Glomerular endothelial cell (primary cell): ENCODE results near the gene CWF19L1. TPM values are rescaled to one million over a fixed set of nuclear protein-coding genes. Genes with fewer than 3 reads are reported as not detected.

ENCODE experiments used
- DNase-seq: peaks from one replicate; pipeline ENCODE4 v3.0.0-alpha.2; 2011; ENCODE audit warnings: low read depth, low spot score; ENCODE audit errors: extremely low read depth
- total RNA-seq: library from RNA; depleted of rRNA; stranded (reverse); fragments of >200 nt; gene quantifications from 2 replicates; pipeline ENCODE4 v1.2.3, GENCODE V29; 2015

The CWF19L1 gene
- total RNA-seq, 1 donor from 2014 or later: 14.2 TPM

- no peak for DNase-seq
Observed at GRCh38 chr10:100254191-100254590, 13.2 kb downstream of the CWF19L1 start.

DNA sequence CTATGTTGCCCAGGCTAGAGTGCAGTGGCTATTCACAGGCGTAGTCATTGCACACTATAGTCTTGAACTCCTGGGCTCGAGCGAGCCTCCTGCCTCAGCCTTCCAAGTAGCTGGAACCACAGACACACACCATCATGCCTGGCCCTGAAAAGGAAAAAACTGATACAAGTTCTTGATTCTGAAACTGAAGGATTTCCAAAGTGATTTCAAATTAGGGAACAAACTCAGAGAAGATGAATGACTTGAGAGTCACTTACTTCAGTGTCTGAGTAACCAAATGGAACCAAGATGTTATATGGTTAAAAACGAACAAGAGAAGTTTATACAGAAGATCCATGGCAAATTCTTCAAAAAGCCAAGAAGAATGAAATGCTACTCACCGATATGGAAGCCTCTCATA is 14.4 kb downstream of the CWF19L1 start:
- DNase-seq: no peak

DNA sequence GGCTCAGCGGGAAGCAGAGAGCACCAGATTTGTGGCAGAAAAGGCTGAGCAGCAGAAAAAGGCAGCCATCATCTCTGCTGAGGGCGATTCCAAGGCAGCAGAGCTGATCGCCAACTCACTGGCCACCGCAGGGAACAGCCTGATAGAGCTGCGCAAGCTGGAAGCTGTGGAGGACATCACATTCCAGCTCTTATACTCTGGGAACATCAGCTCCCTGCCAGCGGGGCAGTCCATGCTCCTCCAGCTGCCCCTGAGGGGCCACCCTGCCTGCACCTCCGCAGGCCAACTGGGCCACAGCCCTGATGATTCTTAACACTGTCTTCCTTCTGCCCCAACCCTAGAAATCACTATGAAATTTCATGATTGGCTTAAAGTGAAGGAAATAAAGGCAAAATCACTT is 18.6 kb downstream of the CWF19L1 start:
- DNase-seq: no peak

- no peak for DNase-seq
Observed at GRCh38 chr10:100245484-100246220, 21.8 kb downstream of the CWF19L1 start.

DNA sequence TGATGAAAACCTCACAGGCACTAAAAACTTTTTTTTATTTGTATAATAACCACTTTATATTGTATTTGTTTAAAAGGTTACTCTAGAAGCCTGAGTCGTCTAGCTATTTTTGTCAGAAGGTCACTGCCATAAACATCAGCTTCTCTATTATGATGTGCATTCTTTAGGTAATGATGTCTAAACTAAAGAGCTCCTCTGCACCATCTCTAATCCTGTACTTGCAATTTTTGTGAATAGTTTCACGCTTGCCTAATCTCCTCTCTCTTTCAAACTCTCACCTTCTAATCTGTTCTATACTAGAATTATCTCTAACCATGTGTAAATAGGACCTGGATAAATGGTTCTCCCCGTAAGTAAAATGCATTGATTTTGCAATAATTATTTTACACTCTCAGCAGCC is 27.6 kb downstream of the CWF19L1 start:
- no peak for DNase-seq

- DNase-seq: no peak
Observed at GRCh38 chr10:100238429-100238828, 29.0 kb downstream of the CWF19L1 start.

GRCh38 chr10:100232101-100232500 is 35.3 kb downstream of the CWF19L1 start:
- no peak for DNase-seq

DNA sequence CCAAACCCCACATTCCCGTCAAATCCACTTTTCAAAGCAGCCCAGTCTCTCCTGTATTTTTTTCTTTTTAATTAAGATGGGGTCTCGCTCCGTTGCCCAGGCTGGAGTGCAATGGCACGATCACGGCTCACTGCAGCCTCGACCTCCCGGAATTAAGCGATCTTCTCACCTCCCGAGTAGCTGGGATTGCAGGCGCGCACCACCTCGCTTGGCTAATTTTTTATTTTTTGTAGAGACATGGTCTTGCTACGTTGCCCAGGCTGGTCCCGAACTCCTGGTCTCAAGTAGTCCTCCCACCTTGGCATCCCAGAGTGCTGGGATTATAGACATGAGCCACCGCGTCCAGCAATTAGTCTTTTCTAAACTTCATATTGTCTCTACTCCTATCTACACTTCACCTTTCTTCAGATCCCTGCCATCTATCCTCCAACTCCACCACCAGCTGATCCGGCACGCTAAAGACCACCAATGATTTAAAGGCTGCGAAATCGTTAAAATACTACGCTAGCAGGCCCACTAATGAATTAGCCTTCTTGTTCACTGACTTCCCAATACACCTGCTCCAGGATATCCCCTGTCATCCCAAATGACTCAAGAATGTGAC is 37.5 kb downstream of the CWF19L1 start:
- no peak for DNase-seq

DNA sequence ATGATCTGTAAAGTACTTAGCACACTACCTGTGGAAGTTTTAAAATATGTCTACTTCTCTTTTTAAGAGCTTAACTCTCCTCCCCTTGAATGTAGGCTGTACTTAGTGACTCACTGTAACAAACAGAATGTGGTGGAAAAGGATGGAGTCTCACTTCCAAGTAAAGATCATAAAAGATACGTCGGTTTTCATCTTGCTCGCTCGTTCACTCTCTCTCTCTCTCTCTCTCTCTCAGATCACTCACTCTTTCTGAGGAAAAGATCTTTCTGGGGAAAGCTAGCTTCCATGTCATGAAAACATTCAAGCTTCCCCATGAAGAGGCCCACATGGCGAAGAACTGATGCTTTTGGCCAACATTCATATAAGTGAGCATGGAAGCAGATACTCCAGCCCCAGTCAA is 43.6 kb downstream of the CWF19L1 start:
- no peak for DNase-seq

DNA sequence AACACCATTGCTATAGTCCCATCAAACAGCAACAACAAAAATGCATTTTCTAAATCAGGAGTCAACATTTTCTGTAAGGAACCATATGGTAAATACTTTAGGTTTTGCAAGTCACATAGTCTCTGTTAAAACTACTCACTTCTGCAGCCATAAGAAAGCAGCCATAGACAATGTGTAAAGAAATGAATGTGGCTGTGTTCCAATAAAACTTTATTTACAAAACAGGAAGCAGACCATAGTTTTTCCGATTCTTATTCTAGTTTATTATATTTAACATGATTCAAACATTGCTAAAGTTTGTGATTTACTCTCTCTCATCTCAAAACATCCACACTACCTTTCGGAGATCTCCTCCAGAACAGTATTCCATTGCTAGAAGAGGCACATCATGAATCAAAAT is 44.9 kb downstream of the CWF19L1 start:
- no peak for DNase-seq

DNA sequence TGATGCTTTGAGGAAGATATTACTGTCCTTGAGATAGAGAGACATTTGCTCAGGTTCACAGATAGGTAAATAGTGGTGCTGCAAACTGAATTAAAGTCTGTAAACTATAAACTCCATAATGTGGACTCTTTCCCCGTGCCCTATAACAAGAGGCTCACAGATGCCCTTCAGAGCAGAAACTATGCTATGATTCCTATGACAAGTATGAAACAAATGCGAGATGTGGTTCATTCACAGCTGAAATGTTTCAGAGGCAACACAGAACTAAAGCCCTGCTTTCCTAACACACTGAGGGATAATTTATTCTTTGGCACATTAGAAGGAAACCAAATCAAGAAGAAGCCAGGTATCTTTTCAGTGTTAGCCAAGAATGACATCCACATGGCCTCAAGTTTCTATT is 51.4 kb downstream of the CWF19L1 start:
- DNase-seq: no peak

GRCh38 chr10:100209303-100209702 is 58.1 kb downstream of the CWF19L1 start:
- DNase-seq: no peak

- no peak for DNase-seq
Observed at GRCh38 chr10:100208276-100208675, 59.2 kb downstream of the CWF19L1 start.

DNA sequence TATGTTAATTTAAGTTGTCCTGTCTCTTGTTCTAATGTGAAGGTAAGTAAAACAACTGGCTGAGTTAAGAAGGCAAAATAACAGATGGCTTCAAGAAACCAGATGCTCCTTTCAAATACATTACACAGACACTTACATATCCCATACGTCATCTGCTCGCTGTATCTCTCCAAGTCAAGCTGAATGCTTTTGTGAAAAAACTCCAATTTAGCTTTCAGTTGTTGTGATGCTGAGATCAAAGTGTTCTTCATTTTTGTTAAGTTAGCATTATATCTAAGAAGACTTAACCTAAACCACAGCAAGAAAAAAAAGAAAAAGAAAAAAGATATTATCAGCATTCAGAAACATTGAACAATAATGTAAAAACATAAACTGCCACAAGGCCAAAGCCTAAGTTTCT is 63.1 kb downstream of the CWF19L1 start:
- no peak for DNase-seq

DNA sequence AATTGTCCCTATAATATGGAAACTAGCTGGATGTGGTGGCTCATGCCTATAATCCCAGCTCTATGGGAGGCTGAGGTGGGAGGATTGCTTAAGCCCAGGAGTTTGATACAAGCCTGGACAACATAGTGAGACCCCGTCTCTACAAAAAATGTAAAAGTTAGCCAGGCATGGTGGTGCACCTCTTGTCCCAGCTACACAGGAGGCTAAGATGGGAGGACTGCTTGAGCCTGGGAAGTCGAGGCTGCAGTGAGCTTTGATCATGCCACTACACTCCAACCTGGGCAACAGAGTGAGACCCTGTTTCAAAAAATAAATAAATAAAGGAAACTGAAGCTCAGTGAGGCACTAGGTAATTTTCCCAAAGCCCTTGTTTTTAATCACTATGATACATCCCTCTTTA is 65.9 kb downstream of the CWF19L1 start:
- no peak for DNase-seq

DNA sequence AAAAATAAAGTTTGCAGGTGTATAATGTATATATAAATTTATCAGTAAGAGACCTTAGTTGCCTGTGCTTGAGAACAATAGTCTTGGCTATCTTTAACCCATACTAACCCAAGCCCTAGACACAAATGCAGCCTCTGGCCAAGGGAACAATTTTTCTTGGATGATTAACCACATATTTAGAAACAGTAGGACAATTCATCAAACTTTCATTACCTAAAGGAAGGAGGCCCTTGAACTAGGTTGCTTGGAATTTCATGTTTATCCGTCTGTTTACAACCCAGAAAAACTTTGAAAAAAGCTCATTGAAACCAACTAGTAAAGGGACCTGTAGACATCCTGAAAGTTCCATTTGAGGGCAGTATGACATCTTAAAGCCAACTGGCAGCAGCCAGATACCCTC is 72.7 kb downstream of the CWF19L1 start:
- DNase-seq: no peak

DNA sequence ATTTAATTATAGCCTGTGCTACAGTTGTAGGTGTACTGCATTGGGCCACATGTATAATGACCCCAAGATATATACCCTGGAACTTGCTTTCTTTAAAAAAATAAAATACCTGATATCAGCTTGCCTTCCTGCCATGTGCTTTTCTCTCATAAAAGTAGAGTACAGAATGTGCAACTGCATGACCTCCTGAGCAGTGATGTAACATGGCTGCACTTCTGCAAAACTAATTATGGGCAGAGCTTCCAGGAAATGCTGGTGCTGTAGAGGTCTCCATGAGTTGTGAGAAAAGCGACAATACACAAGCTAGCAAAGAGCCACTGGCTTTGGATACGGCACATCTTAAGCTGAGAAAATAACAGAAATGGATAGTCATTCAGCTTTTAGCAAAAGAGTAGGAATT is 75.1 kb downstream of the CWF19L1 start:
- DNase-seq: no peak

DNA sequence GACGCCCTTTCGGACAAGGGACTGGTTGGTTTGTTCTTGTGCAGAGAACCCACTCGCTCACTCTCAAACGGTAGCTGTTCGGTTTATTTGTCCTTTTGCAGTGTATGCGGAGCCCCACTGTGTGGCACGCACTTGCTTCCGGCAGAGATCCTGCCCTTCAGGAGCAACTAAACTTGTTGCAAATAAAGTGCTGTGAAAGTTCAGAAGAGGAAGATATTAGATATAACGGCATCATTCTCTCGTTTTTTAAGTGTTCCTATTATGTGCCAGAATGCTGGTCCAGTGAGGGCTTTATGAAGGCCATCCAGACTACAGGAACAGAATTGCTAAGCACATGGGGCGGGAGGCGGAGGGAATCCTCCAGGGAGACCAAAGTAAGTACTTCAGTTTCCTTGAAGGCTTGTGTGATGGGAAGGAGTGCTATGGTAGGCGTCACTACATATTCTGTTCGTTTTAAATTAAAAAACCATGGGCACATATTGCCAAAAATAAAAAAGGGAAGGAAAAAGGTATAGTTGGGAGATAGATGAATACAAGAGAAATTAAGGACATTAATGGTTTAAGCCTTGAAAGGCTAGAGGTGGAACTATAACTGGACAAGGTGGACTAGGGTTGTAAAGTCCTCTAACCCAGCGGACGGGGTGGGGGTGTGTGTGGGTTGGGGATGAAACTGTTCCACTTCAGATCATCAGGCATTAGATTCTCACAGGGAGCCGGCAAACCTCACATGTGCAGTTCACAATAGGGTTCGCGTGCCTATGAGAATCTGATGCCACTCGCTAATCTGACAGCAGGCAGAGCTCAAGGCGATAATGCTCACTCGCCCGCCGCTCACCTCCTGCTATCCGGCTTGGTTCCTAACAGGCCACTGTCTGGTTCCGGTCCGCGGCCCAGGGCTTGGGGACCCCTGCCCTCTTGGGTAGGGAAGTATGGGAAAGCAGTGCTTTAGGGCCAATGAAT is 80.9 kb downstream of the CWF19L1 start:
- peak; percentile 12 for DNase-seq

- peak; percentile 23 for DNase-seq
Observed at GRCh38 chr10:100185364-100186252, 81.8 kb downstream of the CWF19L1 start, which contains the start of gene ERLIN1. TSS of gene ERLIN1 (minus strand) at chr10:100186029. CDS start at chr10:100185626, 403 bp downstream.

DNA sequence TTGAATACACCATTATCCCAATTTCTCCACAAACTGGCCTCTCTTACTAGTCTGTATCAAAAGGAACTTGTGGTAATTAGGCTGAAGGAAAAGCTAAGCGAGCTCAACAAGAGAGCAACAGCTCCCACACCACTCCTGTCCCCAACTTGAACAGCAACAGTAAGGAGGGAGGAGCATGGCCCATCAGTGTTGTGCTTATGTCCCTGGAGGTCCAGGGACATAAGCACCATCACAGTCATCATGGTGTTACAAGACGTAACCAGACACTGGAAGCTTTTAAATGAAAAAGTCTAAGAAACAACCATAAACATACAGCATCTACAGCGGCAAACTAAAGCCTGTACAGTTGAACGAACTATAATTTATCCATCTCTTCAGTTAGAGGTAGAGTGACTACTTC is 82.6 kb downstream of the CWF19L1 start:
- no peak for DNase-seq
